ENCODE results near the gene ZNF512.

The ZNF512 gene

GRCh38 chr2:27652790-27653189 is 69.9 kb downstream of the ZNF512 start:
- Histone ChIP-seq H3K4me1 (ENCODE audit: insufficient read depth, insufficient read length) (no peaks in the 10 kb centered on the region), H3K36me3 (ENCODE audit: insufficient read depth, insufficient read length, low read length) (peaks cover 85% of the 10 kb centered on the region), H3K9me3 (ENCODE audit: insufficient read depth, low read length) (no peaks in the 10 kb centered on the region), H3K9ac (ENCODE audit: insufficient read length, low read depth) (no peak overlapping the region), H3K27me3 (ENCODE audit: insufficient read depth, insufficient read length) (no peaks in the 10 kb centered on the region), H3K4me3 (ENCODE audit: insufficient read length, low read depth) (no peak overlapping the region)
- DNase-seq (ENCODE audit: low read depth, low spot score): no peak
- TF ChIP-seq YY1 (IDR thresholded peaks at IDR 0.05; ENCODE audit: insufficient read depth, insufficient read length) (no peak), SUZ12 (IDR thresholded peaks at IDR 0.05; ENCODE audit: extremely low read depth, insufficient read depth, insufficient read length) (no peak), ZNF274 (IDR thresholded peaks at IDR 0.05; ENCODE audit: low read depth, low read length) (no peak)

GRCh38 chr2:27653397-27653796 is 70.6 kb downstream of the ZNF512 start:
- no peak overlapping the region for H3K9ac ChIP-seq (ENCODE audit: insufficient read length, low read depth)
- H3K4me1 ChIP-seq (ENCODE audit: insufficient read depth, insufficient read length): no peaks in the 10 kb centered on the region
- H3K27me3 ChIP-seq (ENCODE audit: insufficient read depth, insufficient read length): no peaks in the 10 kb centered on the region
- no peak for DNase-seq (ENCODE audit: low read depth, low spot score)
- no peak overlapping the region for H3K4me3 ChIP-seq (ENCODE audit: insufficient read length, low read depth)
- TF ChIP-seq ZNF274 (IDR thresholded peaks at IDR 0.05; ENCODE audit: low read depth, low read length) (no peak), YY1 (IDR thresholded peaks at IDR 0.05; ENCODE audit: insufficient read depth, insufficient read length) (no peak), SUZ12 (IDR thresholded peaks at IDR 0.05; ENCODE audit: extremely low read depth, insufficient read depth, insufficient read length) (no peak)
- H3K9me3 ChIP-seq (ENCODE audit: insufficient read depth, low read length): no peaks in the 10 kb centered on the region
- H3K36me3 ChIP-seq (ENCODE audit: insufficient read depth, insufficient read length, low read length): peaks cover 85% of the 10 kb centered on the region

- no peak for DNase-seq (ENCODE audit: low read depth, low spot score)
Observed at GRCh38 chr2:27655155-27655951, 72.5 kb downstream of the ZNF512 start.

GRCh38 chr2:27661371-27661770 is 78.5 kb downstream of the ZNF512 start:
- no peaks in the 10 kb centered on the region for H3K4me1 ChIP-seq (ENCODE audit: insufficient read depth, insufficient read length)
- no peaks in the 10 kb centered on the region for H3K9me3 ChIP-seq (ENCODE audit: insufficient read depth, low read length)
- no peak overlapping the region for H3K4me3 ChIP-seq (ENCODE audit: insufficient read length, low read depth)
- TF ChIP-seq YY1 (IDR thresholded peaks at IDR 0.05; ENCODE audit: insufficient read depth, insufficient read length) (no peak), SUZ12 (IDR thresholded peaks at IDR 0.05; ENCODE audit: extremely low read depth, insufficient read depth, insufficient read length) (no peak)
- H3K27me3 ChIP-seq (ENCODE audit: insufficient read depth, insufficient read length): no peaks in the 10 kb centered on the region
- peaks cover 61% of the 10 kb centered on the region for H3K36me3 ChIP-seq (ENCODE audit: insufficient read depth, insufficient read length, low read length)
- no peak for DNase-seq (ENCODE audit: low read depth, low spot score)
- H3K9ac ChIP-seq (ENCODE audit: insufficient read length, low read depth): no peak overlapping the region

More at GRCh38 chr2:27655155-27655951, 72.5 kb downstream of the ZNF512 start:
- TF ChIP-seq SUZ12 (IDR thresholded peaks at IDR 0.05; ENCODE audit: extremely low read depth, insufficient read depth, insufficient read length) (no peak), ZNF274 (IDR thresholded peaks at IDR 0.05; ENCODE audit: low read depth, low read length) (no peak), YY1 (IDR thresholded peaks at IDR 0.05; ENCODE audit: insufficient read depth, insufficient read length) (no peak)
- Histone ChIP-seq H3K9ac (ENCODE audit: insufficient read length, low read depth) (no peak overlapping the region), H3K4me3 (ENCODE audit: insufficient read length, low read depth) (no peak overlapping the region), H3K4me1 (ENCODE audit: insufficient read depth, insufficient read length) (no peaks in the 10 kb centered on the region), H3K27me3 (ENCODE audit: insufficient read depth, insufficient read length) (no peaks in the 10 kb centered on the region), H3K36me3 (ENCODE audit: insufficient read depth, insufficient read length, low read length) (peaks cover 85% of the 10 kb centered on the region), H3K9me3 (ENCODE audit: insufficient read depth, low read length) (no peaks in the 10 kb centered on the region)

- Histone ChIP-seq H3K36me3 (ENCODE audit: insufficient read depth, insufficient read length, low read length) (peaks cover 55% of the 10 kb centered on the region), H3K4me1 (ENCODE audit: insufficient read depth, insufficient read length) (no peaks in the 10 kb centered on the region)
Observed at GRCh38 chr2:27663285-27664153, 80.7 kb downstream of the ZNF512 start, which contains the start of the genes SLC4A1AP and SUPT7L. SLC4A1AP (plus strand) TSS chr2:27663889; CDS start chr2:27663915, 26 bp downstream. SUPT7L (minus strand) TSS chr2:27663614; CDS start chr2:27662192, 1,422 bp downstream.

GRCh38 chr2:27664154-27664574 is 81.3 kb downstream of the ZNF512 start:
- H3K36me3 ChIP-seq (ENCODE audit: insufficient read depth, insufficient read length, low read length): peaks cover 54% of the 10 kb centered on the region
- peak overlapping the region; percentile 84 for H3K9ac ChIP-seq (ENCODE audit: insufficient read length, low read depth)
- DNase-seq (ENCODE audit: low read depth, low spot score): no peak
- no peaks in the 10 kb centered on the region for H3K9me3 ChIP-seq (ENCODE audit: insufficient read depth, low read length)
- H3K4me3 ChIP-seq (ENCODE audit: insufficient read length, low read depth): peak overlapping the region; percentile 91
- H3K4me1 ChIP-seq (ENCODE audit: insufficient read depth, insufficient read length): no peaks in the 10 kb centered on the region
- TF ChIP-seq YY1 (IDR thresholded peaks at IDR 0.05; ENCODE audit: insufficient read depth, insufficient read length) (no peak), ZNF274 (IDR thresholded peaks at IDR 0.05; ENCODE audit: low read depth, low read length) (no peak), SUZ12 (IDR thresholded peaks at IDR 0.05; ENCODE audit: extremely low read depth, insufficient read depth, insufficient read length) (no peak)
- no peaks in the 10 kb centered on the region for H3K27me3 ChIP-seq (ENCODE audit: insufficient read depth, insufficient read length)

More at GRCh38 chr2:27663285-27664153, 80.7 kb downstream of the ZNF512 start, which contains the start of the genes SLC4A1AP and SUPT7L:
- peak; percentile 73 for DNase-seq (ENCODE audit: low read depth, low spot score)
- no peaks in the 10 kb centered on the region for H3K9me3 ChIP-seq (ENCODE audit: insufficient read depth, low read length)
- peak within 1 kb of the TSS; percentile 84 for H3K9ac ChIP-seq (ENCODE audit: insufficient read length, low read depth)
- peak within 1 kb of the TSS; percentile 91 for H3K4me3 ChIP-seq (ENCODE audit: insufficient read length, low read depth)
- no peaks in the 10 kb centered on the region for H3K27me3 ChIP-seq (ENCODE audit: insufficient read depth, insufficient read length)
- TF ChIP-seq YY1 (IDR thresholded peaks at IDR 0.05; ENCODE audit: insufficient read depth, insufficient read length): peak; percentile 65
- TF ChIP-seq ZNF274 (IDR thresholded peaks at IDR 0.05; ENCODE audit: low read depth, low read length): no peak
